Putamen (tissue), 1 donor: ENCODE data around the gene CASK.
"Not testable (repeated sequence)": the region's sequence is repeated elsewhere in the genome, so short reads cannot be mapped to it uniquely, and the experiment has no call there.

Experiments used
- DNase-seq: peaks from one replicate; pipeline ENCODE4 v3.0.0-alpha.2; 2016; ENCODE audit warnings: low spot score

CASK gene

GRCh38 chrX:41516999-41517765, 406.2 kb downstream of the CASK start:
- peak; percentile 30 for DNase-seq

- no peak for DNase-seq
Observed at GRCh38 chrX:41516456-41516855, 406.9 kb downstream of the CASK start.

- DNase-seq = no peak
Observed at GRCh38 chrX:41515376-41515775, 408.0 kb downstream of the CASK start.

GRCh38 chrX:41514179-41514578, 409.2 kb downstream of the CASK start:
- no peak for DNase-seq

- DNase-seq = not testable (repeated sequence)
Observed at GRCh38 chrX:41512853-41513252, 410.5 kb downstream of the CASK start.

GRCh38 chrX:41512394-41512793, 411.0 kb downstream of the CASK start:
- DNase-seq = no peak

GRCh38 chrX:41507919-41508318, 415.4 kb downstream of the CASK start:
- no peak for DNase-seq

GRCh38 chrX:41502004-41502403, 421.4 kb downstream of the CASK start:
- no peak for DNase-seq

GRCh38 chrX:41499984-41500383, 423.4 kb downstream of the CASK start:
- no peak for DNase-seq

GRCh38 chrX:41499195-41499594, 424.2 kb downstream of the CASK start:
- no peak for DNase-seq

- DNase-seq = no peak
Observed at GRCh38 chrX:41491267-41492004, 431.9 kb downstream of the CASK start.

GRCh38 chrX:41490446-41490845, 432.9 kb downstream of the CASK start:
- DNase-seq = no peak

- no peak for DNase-seq
Observed at GRCh38 chrX:41482154-41482850, 441.1 kb downstream of the CASK start.

- DNase-seq = no peak
Observed at GRCh38 chrX:41481264-41482109, 441.9 kb downstream of the CASK start.

GRCh38 chrX:41480508-41481260, 442.7 kb downstream of the CASK start:
- DNase-seq = no peak

- peak; percentile 38 for DNase-seq
Observed at GRCh38 chrX:41478381-41478911, 444.9 kb downstream of the CASK start.

- no peak for DNase-seq
Observed at GRCh38 chrX:41475591-41476241, 447.6 kb downstream of the CASK start.

GRCh38 chrX:41475191-41475590, 448.2 kb downstream of the CASK start:
- DNase-seq = no peak

- no peak for DNase-seq
Observed at GRCh38 chrX:41474726-41475100, 448.6 kb downstream of the CASK start.

GRCh38 chrX:41473936-41474725, 449.2 kb downstream of the CASK start:
- DNase-seq = no peak
